ENCODE data around the gene CRADD. TPM values are rescaled to one million over a fixed set of nuclear protein-coding genes. Genes with fewer than 3 reads are reported as not detected.

Gene CRADD
- total RNA-seq, 1 experiment from 2014 or later: 7.6 TPM

- DNase-seq: no peak
- H3K4me1 ChIP-seq (ENCODE audit: insufficient read depth, low read length): no peaks in the 10 kb centered on the region
- H2BK20ac ChIP-seq (ENCODE audit: low read depth, low read length, poor library complexity, severe bottlenecking): no peak overlapping the region
- no peak overlapping the region for H2BK12ac ChIP-seq (ENCODE audit: insufficient read length, low read depth, low read length)
- H2BK15ac ChIP-seq (ENCODE audit: low read depth, low read length): no peak overlapping the region
- H3K56ac ChIP-seq (ENCODE audit: insufficient read length, low read depth, low read length): no peak overlapping the region
- peaks cover 0 to 5% of the 10 kb centered on the region in 2 experiments; a peak in 2 of 4 replicates for H3K4me1 Mint-ChIP-seq
- no peak overlapping the region for H3K27ac Mint-ChIP-seq
- no peaks in the 10 kb centered on the region for H3K23me2 ChIP-seq (ENCODE audit: insufficient read length, low read depth, low read length, poor library complexity, severe bottlenecking)
- H3K36me3 Mint-ChIP-seq (ENCODE audit: insufficient read depth in 1 of 3, low read depth in 3 of 3): peaks cover 0 to 6% (median 3%) of the 10 kb centered on the region in 3 experiments; a peak in 5 of 7 replicates
- peaks cover 7 to 13% of the 10 kb centered on the region in 2 experiments; a peak in 4 of 5 replicates for H3K9me3 Mint-ChIP-seq
- H3K27me3 Mint-ChIP-seq (ENCODE audit: low read depth): no peaks in the 10 kb centered on the region
- H3K27me3 ChIP-seq (ENCODE audit: insufficient read depth, low read length): no peaks in the 10 kb centered on the region
- no peak overlapping the region for H4K8ac ChIP-seq (replicated peaks; ENCODE audit: insufficient read length, low read depth, low read length)
- no peak overlapping the region for H3K14ac ChIP-seq (ENCODE audit: insufficient read depth, low read length)
- no peaks in the 10 kb centered on the region for H3K79me2 ChIP-seq (ENCODE audit: insufficient read depth, low read length)
- H3K9ac ChIP-seq (ENCODE audit: extremely low read depth, insufficient read length, low read length): no peak overlapping the region
- no peak overlapping the region for H3K4me3 Mint-ChIP-seq
- H3K4ac ChIP-seq (ENCODE audit: low read depth, low read length): no peak overlapping the region
- H4K91ac ChIP-seq (ENCODE audit: insufficient read length, low read depth, low read length): no peak overlapping the region
- H2BK120ac ChIP-seq (ENCODE audit: low read depth, low read length, poor library complexity, severe bottlenecking): no peak overlapping the region
- no peak for TF ChIP-seq CTCF (conservative IDR thresholded peaks at IDR 0.05)
- H2AFZ ChIP-seq (ENCODE audit: low read length): no peak overlapping the region
- WGBS (ENCODE audit: extremely low coverage, insufficient read length, low lambda C conversion rate): no CpG with 5 or more reads among the region's 3 CpGs
- no peaks in the 10 kb centered on the region for H3K79me1 ChIP-seq (ENCODE audit: insufficient read depth, low read depth, low read length, poor library complexity, severe bottlenecking)
- H3K18ac ChIP-seq (ENCODE audit: insufficient read length, low read depth, low read length): no peak overlapping the region
- no peak overlapping the region for H3K27ac ChIP-seq (ENCODE audit: insufficient read length, low read depth, low read length)
- no peak overlapping the region for H2AK5ac ChIP-seq (ENCODE audit: insufficient read length, low read length)
- no peaks in the 10 kb centered on the region for H4K20me1 ChIP-seq (ENCODE audit: control insufficient read depth, insufficient read depth, insufficient read length)
- no peak overlapping the region for H3T11ph ChIP-seq (ENCODE audit: low read length)
- peaks cover 8% of the 10 kb centered on the region for H3K9me3 ChIP-seq (ENCODE audit: control insufficient read depth, low read depth, low read length)
- H4K5ac ChIP-seq (ENCODE audit: insufficient read length, low read depth, low read length): no peak overlapping the region
- H2BK5ac ChIP-seq (ENCODE audit: insufficient read length, low read length): no peak overlapping the region
- no peak overlapping the region for H3K23ac ChIP-seq (ENCODE audit: insufficient read length, low read depth, low read length)
- no peak overlapping the region for H3K4me2 ChIP-seq (ENCODE audit: insufficient read depth, insufficient read length, low read length)
Measured at GRCh38 chr12:93671044-93671443, 6.1 kb upstream of the CRADD start.

Data from H9 (cell line).